ENCODE measurements around the gene TRPM3. TPM values are rescaled to one million over a fixed set of nuclear protein-coding genes. Genes with fewer than 3 reads are reported as not detected.

The TRPM3 gene
- total RNA-seq, 1 experiment from 2014 or later = not detected

- ATAC-seq = no peak
- no peaks in the 10 kb centered on the region for H3K36me3 ChIP-seq (ENCODE audit: control insufficient read depth, insufficient read depth, low read length)
- H3K9me3 ChIP-seq (ENCODE audit: control insufficient read depth, insufficient read depth, low read depth, low read length) = no peaks in the 10 kb centered on the region
- H3K27ac ChIP-seq (ENCODE audit: low read length) = no peak overlapping the region
- in situ Hi-C loops (cut with HindIII; ENCODE audit: low pct_unique_long_range_greater_than_20kb, low sequenced_read_pairs) = no loop called here
- no peaks in the 10 kb centered on the region for H3K4me1 ChIP-seq (ENCODE audit: control insufficient read depth, insufficient read depth, low read length)
- H3K27me3 ChIP-seq (ENCODE audit: control insufficient read depth, insufficient read depth, low read length) = no peaks in the 10 kb centered on the region
- CTCF ChIA-PET = no interaction called here
- POLR2A ChIA-PET = no interaction called here
- BruUV-seq (replicated peaks) = no TSS peak
- DNase-seq (ENCODE audit: low read depth, low spot score) = no peak
- TF ChIP-seq TCF7L2 (IDR thresholded peaks at IDR 0.05; ENCODE audit: low read depth, low read length) = no peak
- no peak for TF ChIP-seq SIN3A (IDR thresholded peaks at IDR 0.05; ENCODE audit: borderline replicate concordance, insufficient read depth, low read depth, low read length)
- TF ChIP-seq, protein P1, sequence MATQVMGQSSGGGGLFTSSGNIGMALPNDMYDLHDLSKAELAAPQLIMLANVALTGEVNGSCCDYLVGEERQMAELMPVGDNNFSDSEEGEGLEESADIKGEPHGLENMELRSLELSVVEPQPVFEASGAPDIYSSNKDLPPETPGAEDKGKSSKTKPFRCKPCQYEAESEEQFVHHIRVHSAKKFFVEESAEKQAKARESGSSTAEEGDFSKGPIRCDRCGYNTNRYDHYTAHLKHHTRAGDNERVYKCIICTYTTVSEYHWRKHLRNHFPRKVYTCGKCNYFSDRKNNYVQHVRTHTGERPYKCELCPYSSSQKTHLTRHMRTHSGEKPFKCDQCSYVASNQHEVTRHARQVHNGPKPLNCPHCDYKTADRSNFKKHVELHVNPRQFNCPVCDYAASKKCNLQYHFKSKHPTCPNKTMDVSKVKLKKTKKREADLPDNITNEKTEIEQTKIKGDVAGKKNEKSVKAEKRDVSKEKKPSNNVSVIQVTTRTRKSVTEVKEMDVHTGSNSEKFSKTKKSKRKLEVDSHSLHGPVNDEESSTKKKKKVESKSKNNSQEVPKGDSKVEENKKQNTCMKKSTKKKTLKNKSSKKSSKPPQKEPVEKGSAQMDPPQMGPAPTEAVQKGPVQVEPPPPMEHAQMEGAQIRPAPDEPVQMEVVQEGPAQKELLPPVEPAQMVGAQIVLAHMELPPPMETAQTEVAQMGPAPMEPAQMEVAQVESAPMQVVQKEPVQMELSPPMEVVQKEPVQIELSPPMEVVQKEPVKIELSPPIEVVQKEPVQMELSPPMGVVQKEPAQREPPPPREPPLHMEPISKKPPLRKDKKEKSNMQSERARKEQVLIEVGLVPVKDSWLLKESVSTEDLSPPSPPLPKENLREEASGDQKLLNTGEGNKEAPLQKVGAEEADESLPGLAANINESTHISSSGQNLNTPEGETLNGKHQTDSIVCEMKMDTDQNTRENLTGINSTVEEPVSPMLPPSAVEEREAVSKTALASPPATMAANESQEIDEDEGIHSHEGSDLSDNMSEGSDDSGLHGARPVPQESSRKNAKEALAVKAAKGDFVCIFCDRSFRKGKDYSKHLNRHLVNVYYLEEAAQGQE (IDR thresholded peaks at IDR 0.05; ENCODE audit: insufficient read depth in 1 of 2, low read depth in 2 of 2, low read length in 1 of 2) = no peak
- TF ChIP-seq, protein P2, sequence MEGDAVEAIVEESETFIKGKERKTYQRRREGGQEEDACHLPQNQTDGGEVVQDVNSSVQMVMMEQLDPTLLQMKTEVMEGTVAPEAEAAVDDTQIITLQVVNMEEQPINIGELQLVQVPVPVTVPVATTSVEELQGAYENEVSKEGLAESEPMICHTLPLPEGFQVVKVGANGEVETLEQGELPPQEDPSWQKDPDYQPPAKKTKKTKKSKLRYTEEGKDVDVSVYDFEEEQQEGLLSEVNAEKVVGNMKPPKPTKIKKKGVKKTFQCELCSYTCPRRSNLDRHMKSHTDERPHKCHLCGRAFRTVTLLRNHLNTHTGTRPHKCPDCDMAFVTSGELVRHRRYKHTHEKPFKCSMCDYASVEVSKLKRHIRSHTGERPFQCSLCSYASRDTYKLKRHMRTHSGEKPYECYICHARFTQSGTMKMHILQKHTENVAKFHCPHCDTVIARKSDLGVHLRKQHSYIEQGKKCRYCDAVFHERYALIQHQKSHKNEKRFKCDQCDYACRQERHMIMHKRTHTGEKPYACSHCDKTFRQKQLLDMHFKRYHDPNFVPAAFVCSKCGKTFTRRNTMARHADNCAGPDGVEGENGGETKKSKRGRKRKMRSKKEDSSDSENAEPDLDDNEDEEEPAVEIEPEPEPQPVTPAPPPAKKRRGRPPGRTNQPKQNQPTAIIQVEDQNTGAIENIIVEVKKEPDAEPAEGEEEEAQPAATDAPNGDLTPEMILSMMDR (IDR thresholded peaks at IDR 0.05) = no peak
- TF ChIP-seq POLR2AphosphoS5 (IDR thresholded peaks at IDR 0.05; ENCODE audit: low read depth, low read length) = no peak
- no peak overlapping the region for H3K4me3 ChIP-seq (ENCODE audit: low read depth in 2 of 2, low read length in 2 of 2)
- intact Hi-C loops (cut with micrococcal nuclease; ENCODE audit: unreplicated experiment) = no loop called here
Measured at GRCh38 chr9:70492319-70492777, 629.1 kb downstream of the TRPM3 start.

DNA sequence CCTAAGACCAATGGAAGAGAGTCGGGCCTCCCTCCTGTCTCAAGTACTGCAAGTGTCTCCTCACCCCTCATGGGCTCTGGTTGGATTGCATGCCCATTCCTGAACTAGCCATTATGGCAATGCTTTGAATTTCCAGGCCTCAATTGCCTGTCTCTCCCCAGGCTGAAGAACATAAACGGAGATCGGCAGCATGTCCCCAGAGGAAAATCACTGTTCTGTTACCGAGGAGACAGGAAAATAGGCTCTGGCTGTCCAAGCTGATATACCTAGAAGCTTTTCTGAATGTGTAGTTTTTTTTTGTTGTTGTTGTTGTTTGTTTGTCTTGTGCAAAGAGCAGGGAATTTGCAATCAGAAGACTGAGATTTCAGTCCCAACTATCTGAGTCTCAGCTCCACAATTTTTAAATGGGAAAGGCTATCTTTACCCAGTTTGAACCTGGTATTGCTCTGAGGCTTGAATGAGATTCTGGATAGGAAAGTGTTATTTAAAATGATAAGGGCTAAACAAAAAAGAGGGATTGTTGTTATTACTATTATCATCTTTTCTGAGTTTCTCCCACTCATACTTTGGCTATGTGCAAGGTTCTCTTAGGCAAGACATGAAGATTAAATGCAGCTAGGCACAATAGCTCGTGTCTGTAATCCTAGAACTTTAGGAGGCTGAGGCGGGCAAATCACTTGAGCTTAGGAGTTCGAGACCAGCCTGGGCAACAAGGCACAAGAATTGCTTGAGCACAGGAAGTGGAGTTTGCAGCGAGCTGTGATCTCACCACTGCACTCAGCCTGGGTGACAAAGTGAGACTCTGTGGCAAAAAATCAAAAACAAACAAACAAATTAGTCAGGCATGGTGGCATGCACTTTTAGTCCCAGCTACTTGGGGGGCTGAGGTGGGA lies 629.7 kb downstream of the TRPM3 start:
- DNase-seq (ENCODE audit: low read depth, low spot score) (no peak), ATAC-seq (no peak)
- Histone ChIP-seq H3K9me3 (ENCODE audit: control insufficient read depth, insufficient read depth, low read depth, low read length) (no peaks in the 10 kb centered on the region), H3K36me3 (ENCODE audit: control insufficient read depth, insufficient read depth, low read length) (no peaks in the 10 kb centered on the region), H3K27ac (ENCODE audit: low read length) (no peak overlapping the region), H3K4me1 (ENCODE audit: control insufficient read depth, insufficient read depth, low read length) (no peaks in the 10 kb centered on the region), H3K27me3 (ENCODE audit: control insufficient read depth, insufficient read depth, low read length) (no peaks in the 10 kb centered on the region), H3K4me3 (ENCODE audit: low read depth in 2 of 2, low read length in 2 of 2) (no peak overlapping the region)
- TF ChIP-seq, protein P2 (IDR thresholded peaks at IDR 0.05) = no peak
- CTCF ChIA-PET = no interaction called here
- intact Hi-C loops (cut with micrococcal nuclease; ENCODE audit: unreplicated experiment) = no loop called here
- POLR2A ChIA-PET = no interaction called here
- in situ Hi-C loops (cut with HindIII; ENCODE audit: low pct_unique_long_range_greater_than_20kb, low sequenced_read_pairs) = no loop called here
- BruUV-seq (replicated peaks) = no TSS peak

All from Panc1 (cell line).